GOT3 (cell line): ENCODE data around the gene KCNJ4.
"Not testable (repeated sequence)": the region's sequence is repeated elsewhere in the genome, so short reads cannot be mapped to it uniquely, and the experiment has no call there.

ENCODE experiments used
- DNase-seq: peaks from one replicate; lab custom pipeline; 2025; ENCODE audit warnings: mixed read lengths; lab: John Stamatoyannopoulos, UW

Gene KCNJ4

GRCh38 chr22:38471237-38471636 is 16.2 kb upstream of the KCNJ4 start:
- no peak for DNase-seq

- DNase-seq, result not testable (repeated sequence)
Observed at GRCh38 chr22:38470179-38470578, 15.2 kb upstream of the KCNJ4 start.

- no peak for DNase-seq
Observed at GRCh38 chr22:38469306-38469781, 14.3 kb upstream of the KCNJ4 start.

- no peak for DNase-seq
Observed at GRCh38 chr22:38468443-38469305, 13.7 kb upstream of the KCNJ4 start.

GRCh38 chr22:38467904-38468442 is 13.0 kb upstream of the KCNJ4 start, which contains the start of gene KDELR3:
Gene KDELR3 (plus strand): TSS chr22:38468096. CDS start chr22:38468234, 138 bp downstream.
- DNase-seq, result peak; percentile 62

- no peak for DNase-seq
Observed at GRCh38 chr22:38467438-38467903, 12.5 kb upstream of the KCNJ4 start.

GRCh38 chr22:38465673-38466490 is 10.9 kb upstream of the KCNJ4 start:
- no peak for DNase-seq

- no peak for DNase-seq
Observed at GRCh38 chr22:38464992-38465672, 10.1 kb upstream of the KCNJ4 start.

- no peak for DNase-seq
Observed at GRCh38 chr22:38462960-38463784, 8.2 kb upstream of the KCNJ4 start.

GRCh38 chr22:38461414-38462081 is 6.5 kb upstream of the KCNJ4 start:
- DNase-seq, result peak; percentile 19

- DNase-seq, result no peak
Observed at GRCh38 chr22:38461057-38461413, 6.0 kb upstream of the KCNJ4 start.

- DNase-seq, result no peak
Observed at GRCh38 chr22:38460426-38460840, 5.4 kb upstream of the KCNJ4 start.

GRCh38 chr22:38456841-38457699 is 2.1 kb upstream of the KCNJ4 start:
- DNase-seq, result no peak

- DNase-seq, result no peak
Observed at GRCh38 chr22:38456272-38456835, 1.4 kb upstream of the KCNJ4 start.

- no peak for DNase-seq
Observed at GRCh38 chr22:38455530-38456271, 702 bp upstream of the KCNJ4 start.

GRCh38 chr22:38454353-38455075 is 485 bp downstream of the KCNJ4 start:
- no peak for DNase-seq

GRCh38 chr22:38453996-38454352 is 1.0 kb downstream of the KCNJ4 start:
- no peak for DNase-seq
